ENCODE data around the gene PCID2. TPM values are rescaled to one million over a fixed set of nuclear protein-coding genes. Genes with fewer than 3 reads are reported as not detected.

PCID2 gene
- polyA plus RNA-seq, 1 of the 3 experiments (the other 2 are of a cell fraction), result 69.8 TPM

DNA sequence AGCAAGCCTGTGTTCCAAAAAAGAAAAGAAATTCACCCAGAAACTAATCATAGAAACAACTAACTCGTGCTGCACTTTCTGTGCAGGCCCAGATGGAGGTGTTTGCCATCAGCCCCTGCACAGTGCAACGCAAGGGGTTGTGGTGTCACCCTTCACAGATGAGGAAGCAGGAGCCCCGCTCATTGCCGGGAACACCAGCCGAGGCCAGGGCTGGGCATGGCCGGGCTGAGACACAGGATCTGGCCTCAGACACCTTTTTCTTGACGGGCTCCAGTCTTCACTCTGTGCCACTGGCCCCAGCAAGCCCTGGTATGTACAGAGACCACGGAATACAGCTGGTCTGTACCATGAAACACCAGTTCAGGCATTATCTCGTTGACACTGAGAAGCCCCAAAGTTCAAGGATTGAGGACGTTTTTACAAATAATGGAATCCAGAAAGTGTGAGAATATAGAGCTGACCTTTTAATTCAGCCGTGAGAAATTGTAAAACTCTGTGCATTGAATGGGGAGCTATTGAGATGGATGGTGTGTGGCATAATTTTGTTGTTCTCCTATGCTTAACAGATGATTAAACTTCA, 44.1 kb upstream of the PCID2 start:
- CTCF ChIA-PET, result interaction anchor here (0.8 kb wide), 1 partner anchor 251 kb away, joined by 4 read pairs; no protein-coding TSS in a partner anchor

More for the DNA sequence above, 44.1 kb upstream of the PCID2 start:
- Histone ChIP-seq H3K27me3 (ENCODE audit: insufficient read depth) (no peaks in the 10 kb centered on the region), H3K9me3 (no peaks in the 10 kb centered on the region), H3K4me1 (ENCODE audit: control insufficient read depth in 1 of 2, insufficient read depth in 2 of 2, low read depth in 1 of 2, low read length in 1 of 2) (no peaks in the 10 kb centered on the region), H3K79me2 (ENCODE audit: insufficient read depth) (no peaks in the 10 kb centered on the region), H3K36me3 (replicated peaks in 1 of 2; ENCODE audit: control insufficient read depth in 1 of 2, insufficient read depth in 2 of 2, low read length in 1 of 2) (peaks cover 61 to 84% of the 10 kb centered on the region in 2 experiments), H3K9me2 (no peaks in the 10 kb centered on the region), H2AFZ (ENCODE audit: low read depth) (no peak overlapping the region), H3F3A (replicated peaks; ENCODE audit: insufficient read depth) (no peaks in the 10 kb centered on the region), H3K4me3 (ENCODE audit: low read depth in 2 of 2, low read length in 1 of 2) (no peak overlapping the region), H4K20me1 (ENCODE audit: insufficient read depth) (no peaks in the 10 kb centered on the region), H3K27ac (ENCODE audit: low read depth in 2 of 2, low read length in 1 of 2) (no peak overlapping the region), H3K4me2 (no peak overlapping the region), H3K9ac (no peak overlapping the region)
- DNase-seq, result no peak
- no peak for TF ChIP-seq MAX (IDR thresholded peaks at IDR 0.05; ENCODE audit: low read depth)
- TF ChIP-seq USF1 (IDR thresholded peaks at IDR 0.05; ENCODE audit: borderline replicate concordance, low read depth), result no peak
- no peak for TF ChIP-seq SMC3 (IDR thresholded peaks at IDR 0.05; ENCODE audit: low read depth, low read length)
- no peak for TF ChIP-seq ZBTB33 (IDR thresholded peaks at IDR 0.05; ENCODE audit: borderline replicate concordance, low read depth)
- no peak for TF ChIP-seq REST (IDR thresholded peaks at IDR 0.05; ENCODE audit: low read depth, low read length)
- no peak for TF ChIP-seq SIN3A (IDR thresholded peaks at IDR 0.05; ENCODE audit: borderline replicate concordance, low read depth, low read length)
- TF ChIP-seq RAD21 (IDR thresholded peaks at IDR 0.05; ENCODE audit: low read length), result no peak
- POLR2A ChIA-PET, result no interaction called here
- WGBS (ENCODE audit: low lambda C conversion rate), result 90% methylated on average over 10 of the region's 11 CpGs

All from SK-N-SH (cell line).